Spleen (tissue), 11 donors: ENCODE results near the gene RPTOR. TPM values are rescaled to one million over a fixed set of nuclear protein-coding genes. Genes with fewer than 3 reads are reported as not detected.

Source experiments
- DNase-seq: peaks from one replicate; pipeline ENCODE4 v3.0.0-alpha.2; 2020
- H3K27ac ChIP-seq, 8 donors: fragments of 200-600 bp; sonication (generic) in 7 of 8; 1 replicate in 4 of 8; 2 replicates in 4 of 8; pipeline versions ENCODE4 v1.5.0 to v1.8.0; 2016 to 2021; ENCODE audit warnings: inconsistent platforms in 4 of 8, mild to moderate bottlenecking in 4 of 8, moderate library complexity in 1 of 8
- H3K27me3 ChIP-seq, 7 donors: fragments of 200-600 bp; sonication (generic) in 6 of 7; replicated peaks in 1 of 7; 1 replicate in 4 of 7; 2 replicates in 3 of 7; pipeline versions ENCODE4 v1.5.0 to v1.8.0; 2016 to 2021; ENCODE audit warnings: inconsistent platforms in 3 of 7, mild to moderate bottlenecking in 1 of 7
- H3K36me3 ChIP-seq, 6 donors: fragments of 200-600 bp; sonication (generic) in 5 of 6; 1 replicate in 4 of 6; 2 replicates in 2 of 6; pipeline versions ENCODE4 v1.5.0 to v1.8.0; 2016 to 2021; ENCODE audit warnings: inconsistent platforms in 2 of 6
- H3K4me1 ChIP-seq, 6 donors: fragments of 200-600 bp; sonication (generic) in 5 of 6; 1 replicate in 3 of 6; 2 replicates in 3 of 6; pipeline versions ENCODE4 v1.5.0 to v1.8.0; 2016 to 2021; ENCODE audit warnings: inconsistent platforms in 3 of 6
- H3K4me3 ChIP-seq, 8 donors: fragments of 200-600 bp; sonication (generic) in 7 of 8; 1 replicate in 4 of 8; 2 replicates in 4 of 8; pipeline versions ENCODE4 v1.5.0 to v1.8.0; 2016 to 2021; ENCODE audit warnings: inconsistent platforms in 4 of 8, mild to moderate bottlenecking in 4 of 8, moderate library complexity in 2 of 8
- H3K9me3 ChIP-seq, 8 donors: fragments of 200-600 bp; sonication (generic) in 7 of 8; 1 replicate in 4 of 8; 2 replicates in 4 of 8; pipeline versions ENCODE4 v1.5.0 to v1.8.0; 2016 to 2021; ENCODE audit warnings: inconsistent platforms in 4 of 8
- POLR2A ChIP-seq, 3 donors: fragments of 450-650 bp; IDR thresholded peaks; one replicate each; pipeline ENCODE4 v1.5.1; 2017; ENCODE audit warnings: antibody characterized with exemption in 3 of 3, mild to moderate bottlenecking in 1 of 3
- POLR2AphosphoS5 ChIP-seq, 3 donors: sonication (generic); formaldehyde crosslinking; IDR thresholded peaks; one replicate each; pipeline ENCODE4 v1.5.1; 2017; ENCODE audit warnings: antibody characterized with exemption in 3 of 3
- WGBS, 5 donors: extraction: QIAGEN DNeasy Blood & Tissue Kit in 3 of 5; methylation state at CpG; one replicate each; pipeline versions ENCODE4 v1.1.5 to v1.1.7; 2013 to 2018; 5-methylcytosine and 5-hydroxymethylcytosine counted together
- intact Hi-C: fragments of 100-400 bp; cut with DNase I; formaldehyde crosslinking; loops from one replicate; pipeline ENCODE4 v1.15.0; 2023; ENCODE audit warnings: low total_unique reads
- polyA plus RNA-seq, 3 donors: library from polyadenylated mRNA; stranded (reverse); fragments of 200-250 nt; gene quantifications; one replicate each; pipeline ENCODE4 v1.2.1, GENCODE V29; 2013
- total RNA-seq, 7 donors: library from RNA; depleted of rRNA in 3 of 7; stranded (reverse); fragments of >200 nt in 3 of 7; fragmentation: NEBNext Ultra II Directional in 4 of 7; extraction: Animal tissue kit (Norgen Biotek cat#: 25700) in 4 of 7; gene quantifications; one replicate each; pipeline versions ENCODE4 v1.1.0 to v1.2.1, GENCODE V29; 2016 to 2021
- TF ChIP-seq, protein P1 (sequence below), 11 experiments: fragments of 200-600 bp in 7 of 11; fragments of 450-650 bp in 4 of 11; sonication (generic) in 4 of 11; IDR thresholded peaks in 8 of 11; conservative IDR thresholded peaks in 3 of 11; 1 replicate in 7 of 11; 2 replicates in 4 of 11; pipeline versions ENCODE4 v1.4.0 to v1.8.0; 2016 to 2021; ENCODE audit warnings: antibody characterized with exemption in 11 of 11, inconsistent platforms in 4 of 11, mild to moderate bottlenecking in 1 of 11
- donor health status: healthy with polysubstance abuse.
- donor health status: DM: no; HTN: no; CAD: no; lungs with moderate emphysema.
- donor health status: DM: no; HTN: no; CAD: no.
- donor health status: Bipolar disorder and iron deficiency.
- donor health status: healthy.
- donor health status: DM: no; HTN: no; CAD: no.
- donor health status: DM: yes; HTN: yes; CAD: no.

Gene RPTOR
- total and polyA plus RNA-seq, 10 donors, result 3.1 to 61.2 (median 40.7) TPM

DNA sequence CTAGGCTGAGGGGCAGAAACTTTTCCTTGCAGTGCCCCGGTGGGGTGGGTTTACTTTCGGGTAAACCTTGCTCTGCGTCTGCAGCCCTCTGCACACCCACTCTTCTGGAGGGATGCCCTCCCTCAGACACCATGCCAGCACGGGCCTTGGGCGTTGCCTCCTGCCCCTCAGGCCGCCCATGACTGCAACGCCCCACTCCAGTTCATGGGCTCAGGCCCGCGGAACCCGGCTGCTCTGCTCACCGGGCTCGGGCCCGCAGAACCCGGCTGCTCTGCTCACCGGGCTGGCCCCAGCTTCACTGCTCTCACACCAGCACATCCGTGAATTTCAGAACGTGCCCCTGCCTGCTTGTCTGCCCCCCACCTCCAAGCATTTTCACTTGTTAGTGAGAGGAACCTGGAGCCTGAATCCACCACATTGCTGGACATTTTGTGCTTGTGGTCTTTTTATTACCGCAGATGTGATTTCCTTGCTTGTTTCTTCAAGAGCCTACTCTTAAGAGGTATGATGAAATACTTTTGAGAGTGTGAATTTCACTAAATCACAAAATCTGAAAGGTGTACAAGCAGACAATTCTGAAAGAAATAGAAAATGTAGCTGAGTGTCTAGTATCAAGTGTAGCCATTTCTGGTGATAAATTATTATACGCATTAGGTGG is 130.9 kb downstream of the RPTOR start:
- Histone ChIP-seq H3K4me1 (peaks cover 2 to 65% (median 43%) of the 10 kb centered on the region in 6 donors), H3K36me3 (no peaks in the 10 kb centered on the region), H3K9me3 (no peaks in the 10 kb centered on the region), H3K27me3 (no peaks in the 10 kb centered on the region), H3K4me3 (no peak overlapping the region), H3K27ac (no peak overlapping the region)
- intact Hi-C loops, result no loop called here
- peak in 1 of 3 donors; percentile 28 for TF ChIP-seq POLR2AphosphoS5 (IDR thresholded peaks at IDR 0.05)
- TF ChIP-seq, protein P1, sequence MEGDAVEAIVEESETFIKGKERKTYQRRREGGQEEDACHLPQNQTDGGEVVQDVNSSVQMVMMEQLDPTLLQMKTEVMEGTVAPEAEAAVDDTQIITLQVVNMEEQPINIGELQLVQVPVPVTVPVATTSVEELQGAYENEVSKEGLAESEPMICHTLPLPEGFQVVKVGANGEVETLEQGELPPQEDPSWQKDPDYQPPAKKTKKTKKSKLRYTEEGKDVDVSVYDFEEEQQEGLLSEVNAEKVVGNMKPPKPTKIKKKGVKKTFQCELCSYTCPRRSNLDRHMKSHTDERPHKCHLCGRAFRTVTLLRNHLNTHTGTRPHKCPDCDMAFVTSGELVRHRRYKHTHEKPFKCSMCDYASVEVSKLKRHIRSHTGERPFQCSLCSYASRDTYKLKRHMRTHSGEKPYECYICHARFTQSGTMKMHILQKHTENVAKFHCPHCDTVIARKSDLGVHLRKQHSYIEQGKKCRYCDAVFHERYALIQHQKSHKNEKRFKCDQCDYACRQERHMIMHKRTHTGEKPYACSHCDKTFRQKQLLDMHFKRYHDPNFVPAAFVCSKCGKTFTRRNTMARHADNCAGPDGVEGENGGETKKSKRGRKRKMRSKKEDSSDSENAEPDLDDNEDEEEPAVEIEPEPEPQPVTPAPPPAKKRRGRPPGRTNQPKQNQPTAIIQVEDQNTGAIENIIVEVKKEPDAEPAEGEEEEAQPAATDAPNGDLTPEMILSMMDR (IDR thresholded peaks at IDR 0.05 in 8 of 11, conservative IDR thresholded peaks at IDR 0.05 in 3 of 11), result no peak
- 90 to 96% (median 91%) methylated on average over 12 to 19 of the region's 19 CpGs for WGBS, 5 donors
- no peak for DNase-seq

DNA sequence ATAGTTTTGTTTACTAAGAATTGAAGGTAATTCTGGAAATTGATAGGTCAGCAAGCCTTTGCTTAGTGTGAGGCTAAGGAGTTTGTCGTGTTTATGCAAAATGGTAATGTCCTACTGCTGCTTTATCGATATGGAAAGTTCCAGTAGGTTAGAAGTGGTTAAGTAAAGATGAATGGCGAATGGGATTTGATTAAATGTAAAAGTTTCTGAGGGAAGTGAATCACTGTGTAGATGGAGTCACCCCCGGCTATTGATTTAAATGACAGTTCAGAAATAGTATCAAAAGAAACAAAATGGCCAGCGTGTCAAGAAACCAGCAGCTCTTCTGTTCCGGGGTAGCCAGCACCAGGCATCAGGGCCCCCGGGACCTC is 131.4 kb downstream of the RPTOR start:
- Histone ChIP-seq H3K36me3 (no peaks in the 10 kb centered on the region), H3K4me1 (peaks cover 2 to 60% (median 39%) of the 10 kb centered on the region in 6 donors), H3K27me3 (no peaks in the 10 kb centered on the region), H3K4me3 (no peak overlapping the region), H3K27ac (no peak overlapping the region), H3K9me3 (no peaks in the 10 kb centered on the region)
- 89 to 98% (median 94%) methylated on average over 7 of the region's 7 CpGs for WGBS, 5 donors
- TF ChIP-seq POLR2AphosphoS5 (IDR thresholded peaks at IDR 0.05), result no peak
- TF ChIP-seq, protein P1 (IDR thresholded peaks at IDR 0.05 in 8 of 11, conservative IDR thresholded peaks at IDR 0.05 in 3 of 11), result no peak
- TF ChIP-seq POLR2A (IDR thresholded peaks at IDR 0.05), result no peak
- no peak for DNase-seq
- intact Hi-C loops, result no loop called here

DNA sequence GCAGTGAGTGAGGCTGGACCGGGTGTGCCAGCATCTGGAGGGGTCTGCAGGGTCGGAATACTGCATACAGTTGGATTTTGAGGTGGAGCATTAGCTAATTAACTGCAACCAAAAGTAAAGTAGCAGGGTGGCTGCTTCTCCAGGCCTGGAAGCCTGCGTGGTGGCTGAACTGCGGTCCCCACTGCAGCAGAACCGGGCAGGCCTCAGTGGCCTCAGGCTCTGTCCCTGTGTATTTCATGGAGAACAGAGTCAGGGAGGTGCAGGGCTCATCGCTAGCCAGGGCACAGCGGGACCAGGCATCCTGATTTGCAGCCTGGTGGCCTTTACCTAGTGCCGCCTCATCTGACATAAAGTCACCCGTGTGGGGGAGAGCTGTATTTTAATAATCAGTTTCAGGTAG is 131.9 kb downstream of the RPTOR start:
- Histone ChIP-seq H3K27ac (no peak overlapping the region), H3K9me3 (no peaks in the 10 kb centered on the region), H3K27me3 (no peaks in the 10 kb centered on the region), H3K4me1 (peaks cover 2 to 55% (median 34%) of the 10 kb centered on the region in 6 donors), H3K36me3 (no peaks in the 10 kb centered on the region), H3K4me3 (no peak overlapping the region)
- no peak for TF ChIP-seq POLR2AphosphoS5 (IDR thresholded peaks at IDR 0.05)
- TF ChIP-seq, protein P1 (IDR thresholded peaks at IDR 0.05 in 8 of 11, conservative IDR thresholded peaks at IDR 0.05 in 3 of 11), result no peak
- TF ChIP-seq POLR2A (IDR thresholded peaks at IDR 0.05), result no peak
- intact Hi-C loops, result no loop called here
- WGBS, 5 donors, result 85 to 93% (median 91%) methylated on average over 7 to 9 of the region's 9 CpGs
- no peak for DNase-seq

DNA sequence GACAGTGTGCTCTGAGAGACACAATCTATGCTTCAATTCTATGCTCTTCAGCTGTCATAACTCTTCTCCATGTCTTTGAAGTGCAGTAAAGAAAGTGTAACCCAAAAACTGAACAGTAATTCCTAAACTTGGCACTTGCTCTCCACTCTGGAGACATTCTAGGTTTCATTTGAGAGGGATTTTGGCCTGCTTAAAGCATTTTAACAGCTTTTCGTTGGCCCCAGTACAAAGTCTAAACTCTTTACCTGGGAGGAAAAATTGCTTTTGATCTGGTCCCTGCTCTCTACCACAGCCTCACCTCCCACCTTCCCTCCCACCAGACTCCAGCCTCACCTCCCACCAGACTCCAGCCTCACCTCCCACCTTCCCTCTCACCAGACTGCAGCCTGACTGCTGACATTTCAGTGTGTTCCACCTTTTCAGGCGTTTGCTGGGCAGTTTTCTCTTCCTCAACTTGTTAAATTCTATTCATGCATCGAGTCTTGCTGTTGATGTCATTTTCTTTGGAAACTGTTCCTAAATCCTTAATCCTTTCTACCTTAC is 132.6 kb downstream of the RPTOR start:
- no peaks in the 10 kb centered on the region for H3K27me3 ChIP-seq
- no peak for DNase-seq
- H3K27ac ChIP-seq, result no peak overlapping the region
- WGBS, 5 donors, result 89 to 97% (median 93%) methylated on average over 3 of the region's 3 CpGs
- no peaks in the 10 kb centered on the region for H3K9me3 ChIP-seq
- no peaks in the 10 kb centered on the region for H3K36me3 ChIP-seq
- no peak overlapping the region for H3K4me3 ChIP-seq
- no peak for TF ChIP-seq POLR2AphosphoS5 (IDR thresholded peaks at IDR 0.05)
- TF ChIP-seq, protein P1 (IDR thresholded peaks at IDR 0.05 in 8 of 11, conservative IDR thresholded peaks at IDR 0.05 in 3 of 11), result no peak
- TF ChIP-seq POLR2A (IDR thresholded peaks at IDR 0.05), result no peak
- intact Hi-C loops, result no loop called here
- peaks cover 2 to 52% (median 32%) of the 10 kb centered on the region in 6 donors for H3K4me1 ChIP-seq
